8988T (cell line): Measurements from ENCODE around the gene PARM1.

ENCODE experiments used
- DNase-seq: peaks from one replicate; pipeline ENCODE4 v3.0.0; 2011

PARM1 gene

GRCh38 chr4:74932832-74933561, at the start of gene PARM1:
PARM1 (plus strand) TSS chr4:74933116; CDS start chr4:74933328, 212 bp downstream.
- DNase-seq: peak; percentile 38

- DNase-seq: no peak
Measured at GRCh38 chr4:74884266-74884665, 48.6 kb upstream of the PARM1 start.

GRCh38 chr4:74886484-74886883, 46.4 kb upstream of the PARM1 start:
- no peak for DNase-seq

DNA sequence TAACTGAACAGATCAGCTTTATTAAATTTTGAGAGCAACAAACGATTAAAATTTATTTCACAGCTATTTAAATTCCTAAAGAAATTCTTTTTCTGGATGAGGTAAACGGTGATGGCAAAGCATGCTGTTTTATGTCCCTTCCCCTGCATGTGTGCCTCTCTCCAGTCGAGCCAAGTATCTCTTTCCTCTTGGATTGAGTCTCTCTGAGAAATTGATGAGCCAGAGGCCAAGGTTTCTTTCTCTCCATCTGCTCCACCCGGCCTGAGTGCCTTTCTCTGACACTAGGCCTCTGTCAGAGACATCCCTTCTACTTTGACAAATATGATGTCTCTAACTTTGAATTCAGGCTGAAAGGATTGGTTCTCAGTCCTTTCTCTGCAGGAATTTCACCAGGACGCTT, 42.6 kb upstream of the PARM1 start:
- DNase-seq: no peak

- no peak for DNase-seq
Measured at GRCh38 chr4:74891037-74891436, 41.9 kb upstream of the PARM1 start.

- no peak for DNase-seq
Measured at GRCh38 chr4:74893171-74893570, 39.7 kb upstream of the PARM1 start.

DNA sequence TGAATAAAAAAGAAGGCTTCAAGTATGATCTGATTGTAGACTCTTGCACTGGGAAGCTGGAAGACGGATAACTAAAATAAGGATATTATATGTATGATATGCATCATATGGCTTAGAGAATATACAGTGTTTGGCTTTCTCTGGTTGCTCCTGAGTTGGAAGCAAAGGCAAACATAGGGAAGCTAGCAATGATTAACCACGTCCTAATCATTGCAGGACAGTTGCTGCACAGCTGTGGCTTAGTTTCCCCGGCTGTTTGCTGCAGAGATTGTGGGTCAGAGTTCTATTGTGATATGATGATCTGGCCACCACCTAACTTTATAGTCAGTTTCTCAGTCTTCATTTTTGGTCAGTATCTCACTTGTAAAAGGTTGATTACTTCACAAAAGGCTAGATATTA, 36.3 kb upstream of the PARM1 start:
- no peak for DNase-seq

GRCh38 chr4:74897386-74897785, 35.5 kb upstream of the PARM1 start:
- no peak for DNase-seq

GRCh38 chr4:74900862-74901261, 32.1 kb upstream of the PARM1 start:
- DNase-seq: no peak

DNA sequence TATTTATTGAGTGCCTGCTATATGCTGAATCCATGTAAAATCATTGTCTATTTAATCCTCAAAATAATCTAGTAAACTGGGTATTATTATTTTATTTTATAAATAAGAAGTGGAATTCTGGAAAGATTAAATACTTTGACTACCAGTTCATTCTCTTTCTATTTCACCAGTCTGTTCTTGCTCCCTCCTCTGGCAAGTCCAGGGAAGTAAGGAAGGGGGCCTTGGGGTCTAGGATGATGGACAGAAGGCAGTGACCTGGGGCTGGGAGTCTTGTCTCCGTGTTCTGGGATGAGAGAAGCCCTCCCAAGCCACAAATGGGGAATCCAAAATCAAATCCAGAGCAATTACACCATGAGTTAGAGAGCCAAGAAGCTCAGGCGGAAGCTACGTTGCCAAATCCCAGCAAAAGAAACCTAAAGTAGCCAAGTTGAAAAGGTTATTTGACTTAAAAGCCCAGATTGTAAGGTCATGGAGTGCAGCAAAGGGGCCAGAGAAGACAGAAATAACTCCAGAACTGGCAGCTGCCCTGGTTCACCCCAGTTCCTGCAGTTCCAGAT, 28.3 kb upstream of the PARM1 start:
- no peak for DNase-seq

GRCh38 chr4:74906771-74907170, 26.1 kb upstream of the PARM1 start:
- DNase-seq: no peak

- no peak for DNase-seq
Measured at GRCh38 chr4:74919783-74920182, 13.1 kb upstream of the PARM1 start.

- no peak for DNase-seq
Measured at GRCh38 chr4:74920704-74921103, 12.2 kb upstream of the PARM1 start.

- no peak for DNase-seq
Measured at GRCh38 chr4:74921490-74921889, 11.4 kb upstream of the PARM1 start.

GRCh38 chr4:74926007-74926406, 6.9 kb upstream of the PARM1 start:
- no peak for DNase-seq

GRCh38 chr4:74930162-74930561, 2.8 kb upstream of the PARM1 start:
- DNase-seq: no peak

DNA sequence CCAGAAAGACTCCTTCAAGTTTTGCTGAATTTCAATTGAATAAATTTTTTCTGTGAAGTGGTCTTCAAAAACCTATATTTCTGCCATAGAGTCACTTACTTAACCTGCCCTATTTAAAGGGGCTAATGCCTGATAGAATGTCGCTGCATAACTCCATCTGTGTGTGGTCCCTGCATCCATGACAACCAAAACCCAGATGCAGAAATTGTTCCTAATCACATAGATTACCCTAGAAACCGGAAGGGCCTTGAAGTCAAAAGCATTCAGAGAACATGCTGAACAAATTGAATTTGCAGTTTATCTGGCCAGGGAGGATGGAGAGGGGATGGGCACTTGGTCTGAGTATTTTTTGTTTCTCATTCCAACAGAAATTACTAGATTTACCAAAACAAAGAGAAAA, 1.5 kb upstream of the PARM1 start:
- no peak for DNase-seq

DNA sequence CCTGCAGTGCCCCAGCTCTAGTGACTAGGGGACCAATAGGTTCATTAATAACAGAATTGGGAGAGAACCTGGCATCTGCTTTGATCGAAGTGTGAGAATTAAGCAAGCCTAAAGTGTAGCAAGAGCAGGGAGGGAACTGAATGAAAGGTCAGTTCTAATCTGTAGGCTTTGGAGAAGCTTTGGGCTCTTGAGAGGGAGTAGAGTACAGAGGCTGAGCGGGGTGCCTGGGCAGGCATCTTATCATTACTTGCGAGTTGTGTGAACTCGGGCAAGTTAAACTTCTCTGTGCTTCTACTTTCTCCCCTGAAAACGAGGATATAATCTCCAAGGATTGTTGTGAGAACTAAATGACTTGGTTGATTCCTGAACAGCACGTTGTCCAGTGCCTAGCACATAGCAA, 906 bp upstream of the PARM1 start:
- DNase-seq: no peak

DNA sequence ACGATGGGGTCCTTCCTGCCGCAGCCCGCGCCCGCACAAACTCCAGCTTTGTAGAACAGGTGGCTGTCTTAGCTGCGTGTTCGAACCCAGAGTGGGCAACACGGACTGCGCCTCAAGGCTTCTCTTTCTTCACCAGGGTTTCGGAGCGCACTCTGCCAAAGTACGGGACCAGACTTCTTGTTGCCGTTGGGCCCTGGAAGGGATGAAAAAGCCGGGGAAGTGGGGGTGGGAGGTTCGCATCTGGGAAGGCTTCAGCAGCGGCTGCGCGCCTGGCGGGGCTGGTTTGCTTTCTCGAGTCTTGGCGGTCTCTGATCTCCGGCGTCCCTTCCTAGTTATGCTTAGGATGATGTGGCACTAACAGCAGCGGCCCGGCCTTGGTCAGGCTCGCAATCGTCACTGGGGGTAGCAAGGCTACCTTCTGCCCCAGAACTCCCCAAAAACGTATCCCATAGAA, 673 bp downstream of the PARM1 start:
- DNase-seq: no peak

DNA sequence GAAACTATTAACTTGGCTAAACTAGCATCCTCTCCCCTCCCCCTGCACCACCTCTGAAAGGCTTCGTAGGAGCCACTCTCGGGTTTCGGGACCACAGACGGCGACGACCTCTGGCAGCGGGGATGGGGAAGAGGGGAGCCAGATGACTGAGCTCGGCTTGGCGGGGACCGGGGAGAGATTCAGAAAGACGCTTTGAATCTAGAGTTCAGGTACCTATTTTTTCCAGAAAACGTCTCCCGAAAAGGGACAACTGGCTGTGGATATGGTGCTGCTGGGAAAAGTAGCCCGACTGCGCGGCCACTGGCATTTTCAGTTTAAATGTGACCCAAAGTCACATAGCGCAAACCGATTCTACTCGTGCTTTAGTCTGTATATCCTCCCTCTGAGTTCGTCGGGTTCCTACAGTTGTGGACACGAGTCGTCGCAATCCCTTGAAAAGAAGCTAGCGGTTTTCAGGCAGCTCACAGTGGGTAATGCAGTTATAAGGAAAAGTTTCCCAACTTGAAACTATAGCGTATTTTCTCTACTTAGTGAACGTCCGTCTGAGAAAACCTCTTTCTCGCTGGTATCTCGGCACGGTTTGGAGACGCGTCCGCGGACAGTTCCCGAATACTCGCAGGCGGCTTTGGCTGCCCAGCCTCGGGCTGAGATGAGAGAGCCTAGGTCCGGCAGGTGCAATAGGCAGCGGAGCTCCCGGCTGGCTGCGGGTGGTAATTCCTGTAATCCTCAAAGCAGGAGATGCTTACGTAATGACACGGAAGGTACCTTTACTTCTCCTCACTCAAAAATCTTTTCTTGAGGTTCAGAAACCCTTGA, 1.3 kb downstream of the PARM1 start:
- DNase-seq: peak; percentile 7

DNA sequence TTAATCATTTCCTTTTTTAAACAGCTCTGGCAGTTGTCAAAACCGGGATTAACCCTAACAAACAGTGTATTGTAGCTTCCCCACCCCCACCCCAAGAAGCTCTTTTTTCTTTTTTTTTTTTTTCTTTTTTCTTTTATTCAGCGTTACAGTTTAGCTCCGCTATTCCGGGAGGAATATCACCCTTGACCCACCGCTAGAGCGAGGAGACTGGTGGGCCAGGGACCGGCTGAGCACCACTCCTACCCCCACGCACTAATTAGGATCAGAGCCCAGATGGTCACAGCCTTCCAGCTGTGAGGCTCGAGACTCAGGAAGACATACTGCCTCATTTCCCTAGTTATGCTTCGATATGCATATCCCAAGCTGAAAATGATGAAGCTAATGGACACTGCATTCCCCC, 2.0 kb downstream of the PARM1 start:
- no peak for DNase-seq

- no peak for DNase-seq
Measured at GRCh38 chr4:74941123-74941522, 8.2 kb downstream of the PARM1 start.

DNA sequence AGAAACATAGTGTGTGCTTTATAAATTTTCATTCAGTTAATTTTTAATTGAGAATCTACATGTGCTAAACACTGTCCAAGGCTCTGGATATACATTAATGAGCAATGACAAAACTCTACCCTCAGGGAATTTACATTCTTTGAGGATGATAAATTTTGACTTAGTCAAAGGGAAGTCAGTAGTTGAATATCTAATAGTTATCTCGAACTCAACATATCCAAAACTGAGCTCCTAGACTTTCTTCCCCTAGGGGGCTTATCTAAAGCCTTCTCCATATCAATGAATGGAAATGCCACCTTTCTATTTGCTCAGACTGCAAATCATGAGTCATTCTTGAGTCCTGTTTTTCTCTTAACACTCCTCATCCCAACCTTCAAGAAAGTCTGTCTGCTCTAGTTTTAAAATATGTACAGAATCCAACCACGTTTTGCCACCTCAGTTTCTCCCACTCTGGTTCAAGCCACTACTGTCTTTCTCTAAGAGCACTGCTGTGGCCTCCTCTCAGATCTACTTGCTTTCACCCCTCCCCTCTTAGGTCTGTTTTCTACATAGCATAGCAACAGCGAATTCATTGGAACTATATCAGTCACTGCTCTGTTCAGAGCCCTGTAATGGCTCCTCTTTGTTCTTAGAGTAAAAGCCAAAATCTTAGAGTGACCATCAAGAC, 9.5 kb downstream of the PARM1 start:
- DNase-seq: no peak

GRCh38 chr4:74942918-74943253, 10.0 kb downstream of the PARM1 start:
- DNase-seq: no peak
